HG03520 (cell line): ENCODE measurements around the gene RWDD3.
A peak's percentile ranks its signal among the peaks of the same experiment; 100 is the strongest.

ENCODE experiments used
- ATAC-seq: cut with Tn5 transposase; IDR thresholded peaks from one replicate; pipeline ENCODE4 v1.9.1; 2021; ENCODE audit warnings: mild to moderate bottlenecking, moderate library complexity; ENCODE audit not compliant: unreplicated experiment

The RWDD3 gene, protein sequence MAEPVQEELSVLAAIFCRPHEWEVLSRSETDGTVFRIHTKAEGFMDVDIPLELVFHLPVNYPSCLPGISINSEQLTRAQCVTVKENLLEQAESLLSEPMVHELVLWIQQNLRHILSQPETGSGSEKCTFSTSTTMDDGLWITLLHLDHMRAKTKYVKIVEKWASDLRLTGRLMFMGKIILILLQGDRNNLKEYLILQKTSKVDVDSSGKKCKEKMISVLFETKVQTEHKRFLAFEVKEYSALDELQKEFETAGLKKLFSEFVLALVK

GRCh38 chr1:95233737-95234500, at the start of gene RWDD3:
Gene RWDD3 (plus strand): TSS chr1:95234210. CDS start chr1:95234231, 21 bp downstream.
- ATAC-seq = peak; percentile 98

GRCh38 chr1:95186149-95186548, 47.9 kb upstream of the RWDD3 start:
- no peak for ATAC-seq

DNA sequence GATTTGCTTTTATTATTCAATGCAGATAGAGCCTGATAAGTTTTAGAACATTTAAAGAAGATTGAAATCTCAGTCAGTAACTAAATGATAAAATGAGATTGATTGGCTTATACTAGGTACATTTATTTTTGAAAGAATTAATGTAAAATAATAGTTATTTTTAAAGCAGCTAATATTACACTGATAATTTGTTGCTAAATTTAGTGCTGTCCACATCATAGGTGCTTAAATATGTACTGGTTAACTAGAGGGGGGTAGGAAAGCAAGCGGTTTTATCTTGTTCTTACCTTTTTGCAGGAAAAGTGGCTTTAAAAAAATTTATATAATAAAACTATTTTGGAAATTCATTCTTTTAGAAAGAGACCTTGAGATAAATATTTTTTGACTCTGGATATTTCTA, 40.4 kb upstream of the RWDD3 start:
- ATAC-seq = no peak

DNA sequence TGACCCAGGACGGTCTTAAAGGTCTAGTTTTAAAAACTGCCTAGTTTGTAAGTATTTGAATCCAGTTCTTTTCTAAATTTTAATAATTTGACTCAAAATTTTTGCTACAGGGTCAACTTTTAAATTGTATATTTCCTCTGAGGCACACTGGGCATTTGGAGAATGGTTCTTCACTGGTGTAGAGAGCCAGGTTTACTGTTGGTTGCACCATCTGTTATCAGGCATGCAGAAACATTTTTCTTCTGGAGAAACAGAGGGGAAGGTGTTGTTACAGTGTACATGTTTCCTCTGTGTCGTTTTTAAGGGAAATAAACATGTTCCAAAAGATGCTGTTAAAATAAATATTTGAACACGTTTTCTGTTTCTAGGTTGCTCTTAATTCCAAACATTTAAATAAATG, 39.0 kb upstream of the RWDD3 start:
- ATAC-seq = no peak

GRCh38 chr1:95196017-95196416, 38.0 kb upstream of the RWDD3 start:
- no peak for ATAC-seq

DNA sequence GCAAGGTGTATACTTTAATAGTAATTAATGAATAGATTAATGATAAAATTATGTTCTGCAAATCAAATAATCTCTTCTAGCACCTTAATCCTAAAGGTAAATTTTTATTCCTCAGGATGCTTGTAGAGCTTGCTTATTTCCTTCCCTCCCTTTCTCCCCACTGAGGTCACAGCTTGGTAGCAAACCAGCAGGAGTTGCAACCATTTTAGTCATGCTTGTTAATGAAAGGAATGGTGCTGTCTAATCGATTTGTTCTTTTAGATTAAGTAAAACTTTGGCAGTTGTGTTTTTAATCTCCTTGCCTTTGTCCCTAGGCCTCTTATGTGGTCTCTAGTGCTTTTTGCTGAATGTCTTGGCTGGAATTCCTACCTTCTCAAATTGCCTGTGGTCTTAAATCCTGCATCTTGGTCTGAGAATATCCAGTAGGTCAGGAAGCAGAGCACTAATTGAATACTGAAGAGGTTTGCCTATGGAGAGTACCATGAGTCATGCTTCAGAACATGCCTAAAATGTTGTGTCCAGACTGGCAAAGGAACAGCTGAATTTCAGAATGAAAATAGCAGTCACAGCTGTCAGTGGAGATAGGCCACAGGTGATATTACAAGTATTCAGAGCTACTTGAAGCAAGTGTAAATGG, 36.3 kb upstream of the RWDD3 start:
- no peak for ATAC-seq

DNA sequence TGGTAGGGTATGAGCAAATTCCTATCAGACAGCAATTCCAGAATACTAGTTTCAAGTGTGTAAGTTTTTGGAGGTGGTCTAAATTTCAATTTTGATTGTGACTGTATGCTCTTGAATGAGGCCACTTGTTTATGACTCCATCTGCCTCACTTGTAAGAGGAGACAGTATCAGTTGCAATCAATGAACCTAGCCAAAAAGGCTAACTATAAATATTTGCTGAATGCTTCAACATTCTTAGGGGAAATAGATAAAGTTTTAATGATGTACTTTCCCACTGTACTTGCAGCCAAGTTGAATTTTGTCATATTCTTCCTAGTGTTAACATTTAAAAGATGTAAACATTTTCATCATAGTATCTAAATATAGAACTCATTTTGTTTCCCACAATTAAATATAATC, 32.1 kb upstream of the RWDD3 start:
- no peak for ATAC-seq

DNA sequence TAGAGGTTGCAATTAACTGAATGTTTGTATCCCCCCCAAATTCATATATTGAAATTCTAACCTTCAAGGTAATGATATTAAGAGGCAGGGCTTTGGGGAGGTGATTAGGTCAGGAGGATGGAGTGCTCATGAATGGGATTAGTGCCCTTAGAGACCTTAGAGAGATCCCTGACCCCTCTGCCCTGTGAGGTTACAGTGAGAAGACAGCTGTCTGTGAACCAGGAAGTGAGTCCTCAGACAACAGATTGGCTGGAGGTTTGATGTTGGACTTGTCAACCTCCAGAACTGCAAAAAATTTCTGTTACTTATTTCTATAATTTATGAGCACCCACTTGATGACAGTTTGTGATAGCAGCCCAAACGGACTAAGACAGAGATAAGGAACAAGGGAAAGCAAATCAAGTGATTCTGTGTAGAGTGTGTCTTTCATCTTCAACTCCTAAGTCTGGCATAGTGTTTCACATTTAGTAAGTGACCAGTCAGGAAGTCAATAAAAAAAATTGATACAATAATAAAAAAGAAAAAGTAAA, 30.0 kb upstream of the RWDD3 start:
- ATAC-seq = no peak

DNA sequence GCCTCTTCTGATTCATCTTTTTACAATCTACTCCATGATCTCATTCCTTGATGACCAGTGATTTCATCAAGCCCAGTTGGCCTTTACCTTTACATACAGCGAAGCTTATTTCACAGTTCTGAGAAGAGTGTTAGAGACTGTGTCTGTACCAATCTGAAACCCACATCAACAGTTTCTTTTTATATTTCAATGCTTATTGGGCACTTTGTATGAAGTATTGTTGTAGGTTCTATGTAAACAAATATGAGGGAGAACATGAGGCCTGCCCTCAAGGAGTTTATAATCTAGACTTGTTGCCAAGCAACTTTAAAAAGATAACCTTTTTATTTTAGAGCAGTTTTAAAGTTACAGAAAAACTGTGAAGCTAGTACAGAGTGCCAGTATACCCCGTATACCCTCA, 27.5 kb upstream of the RWDD3 start:
- no peak for ATAC-seq

GRCh38 chr1:95207223-95207935, 26.6 kb upstream of the RWDD3 start:
- ATAC-seq = no peak

DNA sequence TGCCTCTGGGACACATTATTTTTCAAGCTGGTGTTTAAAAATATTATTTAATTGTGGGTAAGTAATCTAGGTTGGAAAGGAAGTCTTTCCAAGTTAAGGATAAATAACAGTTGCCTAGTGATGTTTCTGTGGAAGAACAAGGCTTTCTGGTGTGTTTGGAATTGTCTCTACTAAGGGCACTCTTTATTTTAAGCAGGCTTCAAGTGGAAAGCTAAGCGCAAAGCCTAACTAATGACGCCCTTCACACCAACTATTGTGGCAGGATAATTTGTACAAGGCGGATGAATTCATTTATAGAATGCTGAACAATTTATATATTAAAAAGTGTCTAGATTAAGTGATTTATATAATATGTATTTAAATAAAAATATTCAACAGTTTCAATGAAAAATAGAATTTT, 25.1 kb upstream of the RWDD3 start:
- no peak for ATAC-seq

DNA sequence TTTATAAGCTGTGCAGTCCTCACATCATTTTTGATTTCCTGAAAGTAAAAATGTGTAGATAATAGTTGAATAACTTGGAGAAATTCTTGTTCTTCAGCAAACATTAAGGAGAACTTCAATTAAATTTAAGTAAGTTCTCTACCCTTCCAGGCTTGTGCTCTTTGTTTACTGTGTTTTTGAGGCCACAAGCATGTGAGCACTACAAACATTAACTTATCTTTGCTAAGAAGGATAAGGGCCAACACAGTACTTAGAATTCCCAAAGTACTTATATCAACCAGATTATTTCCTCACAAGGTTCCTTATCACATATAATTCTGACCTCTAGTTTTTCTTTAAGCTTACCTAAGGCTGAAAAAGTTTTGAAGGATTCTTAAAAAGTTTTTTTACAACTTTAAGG, 24.7 kb upstream of the RWDD3 start:
- no peak for ATAC-seq

DNA sequence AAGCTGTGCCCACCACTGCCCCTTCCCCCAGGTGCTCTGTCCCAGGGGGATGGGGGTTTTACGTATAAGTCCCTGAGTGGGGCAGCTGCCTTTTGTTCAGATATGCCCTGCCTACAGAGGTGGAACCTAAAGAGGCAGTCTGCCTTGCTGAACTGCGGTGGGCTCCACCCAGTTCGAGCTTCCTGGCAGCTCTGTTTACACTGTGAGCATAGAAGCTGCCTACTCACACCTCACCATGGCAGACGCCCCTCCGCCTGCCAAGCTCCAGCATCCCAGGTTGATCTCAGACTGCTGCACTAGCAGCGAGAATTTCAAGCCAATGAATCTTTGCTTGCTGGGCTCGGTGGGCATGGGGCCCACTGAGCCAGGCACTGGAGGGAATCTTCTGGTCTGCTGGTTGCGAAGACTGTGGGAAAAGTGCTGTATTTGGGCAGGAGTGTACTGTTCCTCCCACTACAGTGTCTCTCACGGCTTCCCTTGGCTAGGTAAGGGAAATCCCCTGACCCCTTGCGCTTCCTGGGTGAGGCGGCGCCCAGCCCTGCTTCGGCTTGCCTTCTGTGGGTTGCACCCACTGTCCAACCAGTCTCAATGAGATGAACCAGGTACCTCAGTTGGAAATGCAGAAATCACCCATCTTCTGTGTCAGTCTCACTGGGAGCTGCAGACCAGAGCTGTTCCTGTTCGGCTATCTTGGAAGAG, 17.6 kb upstream of the RWDD3 start:
- no peak for ATAC-seq

DNA sequence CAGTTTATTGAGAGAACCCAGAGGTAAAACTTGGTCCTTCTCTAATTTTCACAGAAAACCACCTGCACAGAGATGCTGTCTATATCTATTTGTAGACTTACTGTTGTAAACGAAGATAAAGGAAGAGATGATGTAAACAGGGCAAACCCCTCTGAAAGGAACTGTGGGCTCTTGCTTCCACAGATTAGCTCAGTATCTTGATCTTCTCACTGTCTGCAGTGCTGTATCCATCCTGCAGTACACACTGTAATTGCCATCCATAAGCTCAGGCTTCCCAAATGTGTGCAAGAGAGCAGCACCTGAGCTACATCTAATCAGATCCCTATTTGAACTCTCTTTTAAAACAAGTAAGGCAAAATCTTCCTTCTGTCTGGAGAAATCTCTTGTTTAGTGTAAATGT, 16.6 kb upstream of the RWDD3 start:
- ATAC-seq = no peak

GRCh38 chr1:95219407-95219806, 14.6 kb upstream of the RWDD3 start:
- no peak for ATAC-seq

DNA sequence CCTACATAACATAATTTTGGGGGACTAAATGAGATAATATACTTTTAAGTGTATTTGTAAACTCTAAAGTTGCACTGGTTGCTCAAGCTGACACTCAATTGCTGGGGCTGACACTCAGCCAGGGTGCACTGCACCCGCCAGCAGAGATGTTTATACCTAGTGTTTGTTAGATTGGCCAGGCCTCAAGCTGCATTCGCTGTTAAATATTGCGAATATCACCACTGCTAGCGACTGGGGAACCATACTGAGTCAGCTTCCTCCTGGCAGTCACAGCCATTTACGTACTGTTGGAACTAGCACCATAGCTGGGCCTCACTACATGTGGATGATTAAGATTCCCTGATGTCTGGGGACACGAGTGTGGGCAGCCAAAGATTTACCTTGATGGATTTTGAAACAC, 12.7 kb upstream of the RWDD3 start:
- ATAC-seq = no peak

DNA sequence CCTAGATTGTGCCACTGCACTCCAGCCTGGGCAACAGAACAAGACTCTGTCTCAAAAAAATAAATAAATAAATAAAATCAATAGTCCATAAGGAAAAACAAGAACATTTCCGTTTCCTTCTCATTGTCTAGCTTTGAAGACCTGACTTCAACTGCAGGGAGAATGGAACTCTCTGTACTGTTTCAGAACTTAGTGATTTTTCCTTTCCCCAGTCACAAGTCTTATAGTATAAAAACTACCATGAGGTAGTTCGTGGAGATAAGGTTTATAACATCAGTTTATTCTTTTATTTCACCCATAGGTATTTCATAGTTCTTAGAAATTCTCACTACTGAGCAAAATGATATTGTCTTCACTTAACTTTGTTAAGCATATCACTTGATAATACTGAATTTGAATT, 11.4 kb upstream of the RWDD3 start:
- no peak for ATAC-seq

DNA sequence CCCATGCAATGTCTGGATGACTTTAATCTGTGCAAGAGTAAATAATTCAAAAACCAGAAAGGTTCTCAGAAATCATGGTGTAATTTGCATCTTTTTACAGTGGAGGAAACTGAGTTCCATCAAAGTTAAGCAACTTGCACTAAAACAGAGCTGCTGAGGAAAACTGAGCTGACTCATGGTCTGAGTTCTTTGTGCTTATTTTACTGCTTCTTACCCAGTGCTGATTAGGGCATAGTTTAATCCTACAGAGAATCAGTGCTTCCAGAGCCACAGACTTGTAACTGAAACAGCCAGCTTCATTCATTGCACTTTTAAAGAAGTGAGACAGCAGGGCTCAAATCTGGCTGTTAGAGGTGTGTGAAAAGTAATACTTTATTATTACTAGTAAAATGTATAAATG, 10.9 kb upstream of the RWDD3 start:
- no peak for ATAC-seq

GRCh38 chr1:95226781-95227660, 7.0 kb upstream of the RWDD3 start:
- no peak for ATAC-seq

GRCh38 chr1:95229037-95229436, 5.0 kb upstream of the RWDD3 start:
- ATAC-seq = no peak
